ENCODE measurements around the gene NCBP3. TPM values are rescaled to one million over a fixed set of nuclear protein-coding genes. Genes with fewer than 3 reads are reported as not detected.

NCBP3 gene
- total and polyA plus RNA-seq, 9 of the 15 experiments (the other 6 are each of a cell fraction or from before 2014, with no cell fraction given): 3.1 to 25.5 (median 20.5) TPM

GRCh38 chr17:3759597-3760216, 86.3 kb downstream of the NCBP3 start (continued):
- no peak for TF ChIP-seq ZNF197 (CRISPR knock-in tag; IDR thresholded peaks at IDR 0.05; ENCODE audit: low read depth)
- TF ChIP-seq ILK (tag; IDR thresholded peaks at IDR 0.05; ENCODE audit: borderline replicate concordance, low read depth): no peak
- TF ChIP-seq TFE3 (CRISPR knock-in tag; IDR thresholded peaks at IDR 0.05): peak; percentile 90
- TF ChIP-seq ARHGAP35 (IDR thresholded peaks at IDR 0.05; ENCODE audit: partially characterized antibody): no peak
- no peak for TF ChIP-seq ZNF311 (CRISPR knock-in tag; IDR thresholded peaks at IDR 0.05)
- TF ChIP-seq CBFA2T2 (conservative IDR thresholded peaks at IDR 0.05): peak; percentile 19; the same call in 1 of the 2 replicates
- TF ChIP-seq MTF1 (CRISPR knock-in tag; IDR thresholded peaks at IDR 0.05; ENCODE audit: borderline replicate concordance): no peak
- TF ChIP-seq RBM25 (IDR thresholded peaks at IDR 0.05; ENCODE audit: low read depth, low read length, severe bottlenecking): no peak
- TF ChIP-seq SMARCA4 (IDR thresholded peaks at IDR 0.05): no peak
- peak; percentile 88 for TF ChIP-seq USF1 (CRISPR knock-in tag; IDR thresholded peaks at IDR 0.05)
